ENCODE measurements around the gene GNG11.

- no peak for TF ChIP-seq CTCF (conservative IDR thresholded peaks at IDR 0.05 in 1 of 2, IDR thresholded peaks at IDR 0.05 in 1 of 2; ENCODE audit: extremely low read depth in 1 of 2, insufficient read depth in 1 of 2, low read depth in 1 of 2, low read length in 2 of 2)
- TF ChIP-seq EZH2 (IDR thresholded peaks at IDR 0.05; ENCODE audit: borderline replicate concordance, low read length) = no peak
These were observed 896 bp upstream of the GNG11 start for GRCh38 chr7:93920496-93921182.
